22Rv1 (cell line): ENCODE measurements around the gene CEACAM19.

Experiments
- CTCF ChIP-seq: fragments of 450-650 bp; IDR thresholded peaks from 2 replicates; pipeline ENCODE4 v1.5.1; 2017; ENCODE audit warnings: mild to moderate bottlenecking
- ZFX ChIP-seq: fragments of 450-650 bp; IDR thresholded peaks from 2 replicates; pipeline ENCODE4 v1.6.1; 2017; ENCODE audit warnings: antibody characterized with exemption, borderline replicate concordance

- TF ChIP-seq CTCF (no peak), ZFX (no peak)
These were observed 52.1 kb downstream of the CEACAM19 start for GRCh38 chr19:44723299-44723951.
